ENCODE measurements around the gene PPP6R2.
"Not testable (repeated sequence)": the region's sequence is repeated elsewhere in the genome, so short reads cannot be mapped to it uniquely, and the experiment has no call there.

PPP6R2 gene

GRCh38 chr22:50398831-50399648 is 55.9 kb downstream of the PPP6R2 start:
- DNase-seq (ENCODE audit: low read depth) = no peak

- no peak for DNase-seq (ENCODE audit: low read depth)
Measured at GRCh38 chr22:50399751-50400331, 56.7 kb downstream of the PPP6R2 start.

GRCh38 chr22:50400406-50400805 is 57.3 kb downstream of the PPP6R2 start:
- no peak for DNase-seq (ENCODE audit: low read depth)

GRCh38 chr22:50400931-50401330 is 57.8 kb downstream of the PPP6R2 start:
- DNase-seq (ENCODE audit: low read depth) = no peak

- DNase-seq (ENCODE audit: low read depth) = no peak
Measured at GRCh38 chr22:50401907-50402306, 58.8 kb downstream of the PPP6R2 start.

- no peak for DNase-seq (ENCODE audit: low read depth)
Measured at GRCh38 chr22:50403701-50404101, 60.6 kb downstream of the PPP6R2 start.

- DNase-seq (ENCODE audit: low read depth) = no peak
Measured at GRCh38 chr22:50406416-50407170, 63.5 kb downstream of the PPP6R2 start.

- no peak for DNase-seq (ENCODE audit: low read depth)
Measured at GRCh38 chr22:50408311-50408710, 65.2 kb downstream of the PPP6R2 start.

- not testable (repeated sequence) for DNase-seq (ENCODE audit: low read depth)
Measured at GRCh38 chr22:50408954-50409353, 65.8 kb downstream of the PPP6R2 start.

- no peak for DNase-seq (ENCODE audit: low read depth)
Measured at GRCh38 chr22:50414476-50415248, 71.5 kb downstream of the PPP6R2 start.

- DNase-seq (ENCODE audit: low read depth) = no peak
Measured at GRCh38 chr22:50415426-50415825, 72.3 kb downstream of the PPP6R2 start.

- no peak for DNase-seq (ENCODE audit: low read depth)
Measured at GRCh38 chr22:50416996-50417395, 73.9 kb downstream of the PPP6R2 start.

GRCh38 chr22:50417411-50418210 is 74.5 kb downstream of the PPP6R2 start:
- DNase-seq (ENCODE audit: low read depth) = no peak

GRCh38 chr22:50418624-50419023 is 75.5 kb downstream of the PPP6R2 start:
- no peak for DNase-seq (ENCODE audit: low read depth)

GRCh38 chr22:50419116-50419515 is 76.0 kb downstream of the PPP6R2 start:
- DNase-seq (ENCODE audit: low read depth) = no peak

- DNase-seq (ENCODE audit: low read depth) = no peak
Measured at GRCh38 chr22:50420015-50420414, 76.9 kb downstream of the PPP6R2 start.

- DNase-seq (ENCODE audit: low read depth) = no peak
Measured at GRCh38 chr22:50420581-50420980, 77.5 kb downstream of the PPP6R2 start.

- no peak for DNase-seq (ENCODE audit: low read depth)
Measured at GRCh38 chr22:50422046-50422445, 78.9 kb downstream of the PPP6R2 start.

GRCh38 chr22:50422961-50423815 is 80.1 kb downstream of the PPP6R2 start:
- DNase-seq (ENCODE audit: low read depth) = no peak

GRCh38 chr22:50423956-50424355 is 80.8 kb downstream of the PPP6R2 start:
- no peak for DNase-seq (ENCODE audit: low read depth)

Data from activated T-cell treated with anti-CD3 and anti-CD28 coated beads for 24 hours (primary cell).